PFSK-1 (cell line): ENCODE results near the gene ESR1.

Experiments
- FOXP2 ChIP-seq: optimal IDR thresholded peaks from 2 replicates; pipeline ENCODE3; 2011; ENCODE audit warnings: borderline replicate concordance, control low read depth, inconsistent platforms; ENCODE audit not compliant: insufficient read depth; ENCODE audit errors: extremely low read length, extremely low read depth
- POLR2AphosphoS5 ChIP-seq: IDR thresholded peaks from 2 replicates; pipeline ENCODE4 v1.6.1; 2012; ENCODE audit warnings: low read depth, mild to moderate bottlenecking, control low read depth, low read length, moderate library complexity
- TAF1 ChIP-seq: IDR thresholded peaks from 2 replicates; pipeline ENCODE4 v1.6.1; 2012; ENCODE audit warnings: low read length, control low read depth, borderline replicate concordance; ENCODE audit not compliant: insufficient read depth
- TF ChIP-seq, protein P1 (sequence below), 2 experiments: IDR thresholded peaks; 2 replicates each; pipeline versions ENCODE4 v1.6.1 to v1.8.0; 2011 to 2012; ENCODE audit warnings: low read depth in 2 of 2, low read length in 2 of 2, control low read depth in 1 of 2, inconsistent platforms in 1 of 2, mild to moderate bottlenecking in 1 of 2, moderate library complexity in 1 of 2; ENCODE audit not compliant: insufficient read depth in 1 of 2

DNA sequence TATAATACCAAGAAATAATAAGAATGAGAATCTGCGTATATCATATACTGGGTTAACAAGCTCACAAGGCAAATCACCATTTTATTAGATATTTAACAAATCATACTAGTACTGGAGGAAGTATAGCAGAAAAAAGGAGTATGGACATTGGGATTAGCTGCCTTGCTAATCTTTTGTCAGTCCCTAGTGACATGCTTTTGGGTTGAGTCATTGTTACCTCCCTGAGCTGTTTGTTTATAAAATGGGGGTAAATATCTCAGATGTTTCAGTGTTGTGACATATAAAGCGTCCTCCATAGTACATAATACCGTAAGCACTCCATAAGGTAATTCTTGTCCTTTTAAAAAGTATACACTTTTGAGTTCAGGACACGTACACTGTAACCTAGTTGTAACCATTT is 107.0 kb downstream of the ESR1 start:
- TF ChIP-seq, protein P1, sequence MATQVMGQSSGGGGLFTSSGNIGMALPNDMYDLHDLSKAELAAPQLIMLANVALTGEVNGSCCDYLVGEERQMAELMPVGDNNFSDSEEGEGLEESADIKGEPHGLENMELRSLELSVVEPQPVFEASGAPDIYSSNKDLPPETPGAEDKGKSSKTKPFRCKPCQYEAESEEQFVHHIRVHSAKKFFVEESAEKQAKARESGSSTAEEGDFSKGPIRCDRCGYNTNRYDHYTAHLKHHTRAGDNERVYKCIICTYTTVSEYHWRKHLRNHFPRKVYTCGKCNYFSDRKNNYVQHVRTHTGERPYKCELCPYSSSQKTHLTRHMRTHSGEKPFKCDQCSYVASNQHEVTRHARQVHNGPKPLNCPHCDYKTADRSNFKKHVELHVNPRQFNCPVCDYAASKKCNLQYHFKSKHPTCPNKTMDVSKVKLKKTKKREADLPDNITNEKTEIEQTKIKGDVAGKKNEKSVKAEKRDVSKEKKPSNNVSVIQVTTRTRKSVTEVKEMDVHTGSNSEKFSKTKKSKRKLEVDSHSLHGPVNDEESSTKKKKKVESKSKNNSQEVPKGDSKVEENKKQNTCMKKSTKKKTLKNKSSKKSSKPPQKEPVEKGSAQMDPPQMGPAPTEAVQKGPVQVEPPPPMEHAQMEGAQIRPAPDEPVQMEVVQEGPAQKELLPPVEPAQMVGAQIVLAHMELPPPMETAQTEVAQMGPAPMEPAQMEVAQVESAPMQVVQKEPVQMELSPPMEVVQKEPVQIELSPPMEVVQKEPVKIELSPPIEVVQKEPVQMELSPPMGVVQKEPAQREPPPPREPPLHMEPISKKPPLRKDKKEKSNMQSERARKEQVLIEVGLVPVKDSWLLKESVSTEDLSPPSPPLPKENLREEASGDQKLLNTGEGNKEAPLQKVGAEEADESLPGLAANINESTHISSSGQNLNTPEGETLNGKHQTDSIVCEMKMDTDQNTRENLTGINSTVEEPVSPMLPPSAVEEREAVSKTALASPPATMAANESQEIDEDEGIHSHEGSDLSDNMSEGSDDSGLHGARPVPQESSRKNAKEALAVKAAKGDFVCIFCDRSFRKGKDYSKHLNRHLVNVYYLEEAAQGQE (IDR thresholded peaks at IDR 0.05; ENCODE audit: insufficient read depth in 1 of 2, low read depth in 2 of 2, low read length in 2 of 2), result no peak
- TF ChIP-seq TAF1 (no peak), POLR2AphosphoS5 (no peak), FOXP2 (no peak)
